GM18858 (cell line): ENCODE results near the gene FUT1.
"Not testable (repeated sequence)": the region's sequence is repeated elsewhere in the genome, so short reads cannot be mapped to it uniquely, and the experiment has no call there.

Source experiments
- ATAC-seq: cut with Tn5 transposase; IDR thresholded peaks from one replicate; pipeline ENCODE4 v1.9.1; 2021; ENCODE audit not compliant: unreplicated experiment

Gene FUT1

DNA sequence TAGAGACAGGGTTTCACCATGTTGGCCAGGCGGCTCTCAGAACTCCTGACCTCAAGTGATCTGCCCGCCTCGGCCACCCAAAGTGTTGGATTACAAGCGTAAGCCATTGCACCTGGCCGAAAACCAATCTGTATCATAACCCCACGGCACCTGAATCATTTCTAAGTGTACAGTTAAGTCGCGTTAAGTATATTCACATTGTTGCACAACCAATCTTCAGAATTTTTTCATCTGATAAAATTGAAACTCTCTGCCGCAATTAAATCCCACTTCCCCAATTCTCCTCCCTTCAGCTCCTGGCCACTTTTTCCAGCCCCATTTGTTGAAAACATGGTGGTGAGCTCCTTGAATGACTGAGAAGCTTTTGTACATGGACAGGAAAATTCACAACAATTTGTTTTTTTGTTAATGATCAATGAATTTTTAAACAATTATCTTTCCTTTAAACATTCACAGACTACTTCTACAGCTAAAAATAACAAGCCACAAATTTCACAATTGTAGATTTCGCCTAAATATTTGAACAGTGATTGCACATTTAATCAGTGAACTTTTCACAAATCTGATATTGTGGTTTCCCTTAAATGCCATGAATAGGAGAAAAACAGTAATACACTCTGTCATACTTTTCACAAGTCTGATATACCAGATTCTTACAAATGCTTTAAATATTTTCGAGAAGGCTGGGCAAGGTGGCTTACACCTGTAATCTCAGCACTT lies 16.7 kb upstream of the FUT1 start:
- no peak for ATAC-seq

DNA sequence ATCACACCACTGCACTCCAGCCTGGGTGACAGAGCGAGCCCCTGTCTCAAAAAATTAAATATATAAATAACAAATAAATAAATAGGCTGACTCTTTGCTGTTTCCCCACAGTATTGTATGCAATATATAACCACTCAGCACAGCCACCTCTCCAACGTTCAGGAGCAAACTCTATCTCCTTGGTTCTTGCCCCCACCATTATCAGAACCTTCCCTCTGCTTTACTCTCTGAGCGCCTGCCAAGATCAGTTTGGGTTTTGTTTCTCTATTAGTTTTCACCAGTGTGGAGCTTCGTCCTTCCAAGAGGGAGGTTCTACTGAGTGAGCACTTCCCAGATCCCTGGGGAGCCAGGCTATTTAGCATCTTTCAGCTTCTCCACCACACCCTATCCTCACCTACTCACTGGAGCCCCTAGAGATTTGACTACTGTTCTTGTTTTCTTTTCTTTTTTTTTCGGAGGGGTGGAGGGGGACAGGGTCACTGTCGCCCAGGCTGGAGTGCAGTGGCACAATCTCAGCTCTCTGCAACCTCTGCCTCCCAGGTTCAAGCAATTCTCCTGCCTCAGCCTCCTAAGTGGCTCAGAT lies 15.8 kb upstream of the FUT1 start:
- ATAC-seq, result not testable (repeated sequence)

GRCh38 chr19:48765816-48766215 lies 13.4 kb upstream of the FUT1 start:
- ATAC-seq, result not testable (repeated sequence)

DNA sequence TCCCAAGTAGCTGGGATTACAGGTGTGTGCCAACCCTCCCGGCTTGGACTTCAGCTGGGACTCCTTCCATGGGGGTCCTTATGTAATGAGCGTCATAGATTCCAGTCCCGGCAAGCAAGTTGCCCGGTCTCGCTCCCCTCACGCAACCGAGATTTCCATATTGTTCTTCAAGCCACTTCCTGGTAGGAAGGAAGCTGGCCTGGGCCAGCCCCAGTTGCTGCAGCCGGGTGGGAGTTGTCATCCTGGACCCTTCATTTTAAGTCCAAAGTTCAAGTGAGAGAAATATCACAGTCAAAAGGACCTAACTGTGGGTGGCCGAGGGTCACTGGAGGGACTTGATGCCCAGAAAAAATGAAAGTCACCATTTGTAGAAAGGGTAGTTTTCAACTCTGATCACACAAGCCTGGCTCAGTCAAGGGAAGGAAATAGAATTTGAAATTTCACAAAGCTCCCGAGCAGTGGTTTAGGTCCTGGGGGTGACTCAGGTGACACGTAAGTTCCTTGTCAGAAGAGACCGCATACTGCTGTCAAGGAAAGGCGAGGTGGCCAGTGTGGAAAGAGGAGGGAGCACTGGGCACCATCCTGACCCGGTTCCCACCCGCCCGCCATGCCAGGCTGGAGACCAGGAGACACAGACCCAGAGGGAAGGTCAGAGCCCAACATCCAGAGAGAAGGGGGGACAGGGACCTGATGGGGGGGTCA lies 8.2 kb upstream of the FUT1 start:
- ATAC-seq, result no peak

DNA sequence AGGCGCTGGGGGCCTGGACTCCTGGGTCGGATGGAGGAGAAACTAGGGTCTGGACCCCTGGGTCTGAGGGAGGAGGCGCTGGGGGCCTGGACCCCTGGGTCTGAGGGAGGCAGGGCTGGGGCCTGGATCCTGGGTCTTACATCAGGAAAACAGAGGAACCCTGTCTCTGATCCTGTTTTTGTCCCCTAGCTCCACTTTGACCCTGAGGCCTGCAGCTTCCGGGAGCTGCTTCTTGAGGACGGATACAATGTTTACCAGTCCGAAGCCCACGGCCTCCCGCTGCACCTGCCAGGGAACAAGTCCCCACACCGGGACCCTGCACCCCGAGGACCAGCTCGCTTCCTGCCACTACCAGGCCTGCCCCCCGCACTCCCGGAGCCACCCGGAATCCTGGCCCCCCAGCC lies 5.3 kb upstream of the FUT1 start:
- ATAC-seq, result no peak

DNA sequence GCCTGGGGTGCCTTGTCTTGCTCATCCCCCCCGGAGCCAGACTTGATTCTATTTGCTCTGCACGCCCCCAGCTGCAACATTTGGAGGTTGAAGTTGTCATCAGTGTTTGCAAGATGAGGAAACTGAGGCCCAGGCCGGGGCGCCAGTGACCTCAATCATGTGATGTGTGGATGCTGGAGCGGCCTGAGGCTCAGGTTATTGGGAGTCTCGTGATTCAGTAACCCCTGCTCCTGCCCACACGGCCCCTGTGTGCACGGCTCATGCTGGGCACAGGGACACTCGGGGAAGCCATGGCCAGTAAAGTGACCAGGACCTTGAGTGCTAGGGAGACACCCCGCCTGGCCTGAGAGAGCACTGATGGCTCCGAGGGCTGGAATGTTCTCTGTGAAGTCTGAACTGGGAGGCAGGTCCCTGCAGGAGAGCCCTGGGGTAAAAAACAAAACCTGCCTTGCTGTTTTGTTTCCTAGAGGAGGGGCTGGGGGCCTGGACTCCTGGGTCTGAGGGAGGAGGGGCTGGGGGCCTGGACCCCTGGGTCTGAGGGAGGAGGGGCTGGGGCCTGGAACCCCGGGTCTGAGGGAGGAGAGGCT lies 4.7 kb upstream of the FUT1 start:
- no peak for ATAC-seq

GRCh38 chr19:48756686-48757085 lies 4.2 kb upstream of the FUT1 start:
- no peak for ATAC-seq

DNA sequence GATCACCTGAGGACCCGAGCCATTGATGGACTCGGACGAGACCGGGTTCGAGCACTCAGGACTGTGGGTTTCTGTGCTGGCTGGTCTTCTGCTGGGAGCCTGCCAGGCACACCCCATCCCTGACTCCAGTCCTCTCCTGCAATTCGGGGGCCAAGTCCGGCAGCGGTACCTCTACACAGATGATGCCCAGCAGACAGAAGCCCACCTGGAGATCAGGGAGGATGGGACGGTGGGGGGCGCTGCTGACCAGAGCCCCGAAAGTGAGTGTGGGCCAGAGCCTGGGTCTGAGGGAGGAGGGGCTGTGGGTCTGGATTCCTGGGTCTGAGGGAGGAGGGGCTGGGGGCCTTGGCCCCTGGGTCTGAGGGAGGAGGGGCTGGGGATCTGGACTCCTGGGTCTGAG lies 3.8 kb upstream of the FUT1 start:
- no peak for ATAC-seq

DNA sequence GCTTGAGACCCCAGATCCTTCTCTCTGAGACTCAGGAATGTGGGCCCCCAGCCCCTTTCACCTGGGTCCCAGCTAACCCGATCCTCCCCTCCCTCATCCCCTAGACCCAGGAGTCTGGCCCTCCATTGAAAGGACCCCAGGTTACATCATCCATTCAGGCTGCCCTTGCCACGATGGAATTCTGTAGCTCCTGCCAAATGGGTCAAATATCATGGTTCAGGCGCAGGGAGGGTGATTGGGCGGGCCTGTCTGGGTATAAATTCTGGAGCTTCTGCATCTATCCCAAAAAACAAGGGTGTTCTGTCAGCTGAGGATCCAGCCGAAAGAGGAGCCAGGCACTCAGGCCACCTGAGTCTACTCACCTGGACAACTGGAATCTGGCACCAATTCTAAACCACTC lies 3.3 kb upstream of the FUT1 start:
- no peak for ATAC-seq

- ATAC-seq, result no peak
Observed at GRCh38 chr19:48755084-48755641, 2.7 kb upstream of the FUT1 start, which contains the start of gene FGF21. FGF21 (plus strand) TSS chr19:48755524; CDS start chr19:48756237, 713 bp downstream.

GRCh38 chr19:48751845-48752495 lies 471 bp downstream of the FUT1 start:
- no peak for ATAC-seq

- ATAC-seq, result no peak
Observed at GRCh38 chr19:48750771-48751504, 1.5 kb downstream of the FUT1 start.

DNA sequence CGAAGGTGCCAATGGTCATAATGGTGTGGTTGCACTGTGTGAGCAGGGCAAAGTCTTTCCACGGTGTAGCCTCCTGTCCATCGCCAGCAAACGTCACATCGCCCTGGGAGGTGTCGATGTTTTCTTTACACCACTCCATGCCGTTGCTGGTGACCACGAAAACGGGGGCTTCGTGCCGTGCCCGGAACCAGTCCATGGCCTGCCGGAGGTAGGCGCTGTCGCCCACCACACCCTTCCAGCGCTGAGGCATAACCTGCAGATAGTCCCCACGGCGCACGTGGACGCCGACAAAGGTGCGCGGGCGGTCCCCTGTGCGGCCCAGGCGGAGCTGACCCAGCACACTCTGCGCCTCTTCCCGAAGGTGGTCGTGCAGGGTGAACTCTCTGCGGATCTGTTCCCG lies 2.1 kb downstream of the FUT1 start:
- no peak for ATAC-seq

DNA sequence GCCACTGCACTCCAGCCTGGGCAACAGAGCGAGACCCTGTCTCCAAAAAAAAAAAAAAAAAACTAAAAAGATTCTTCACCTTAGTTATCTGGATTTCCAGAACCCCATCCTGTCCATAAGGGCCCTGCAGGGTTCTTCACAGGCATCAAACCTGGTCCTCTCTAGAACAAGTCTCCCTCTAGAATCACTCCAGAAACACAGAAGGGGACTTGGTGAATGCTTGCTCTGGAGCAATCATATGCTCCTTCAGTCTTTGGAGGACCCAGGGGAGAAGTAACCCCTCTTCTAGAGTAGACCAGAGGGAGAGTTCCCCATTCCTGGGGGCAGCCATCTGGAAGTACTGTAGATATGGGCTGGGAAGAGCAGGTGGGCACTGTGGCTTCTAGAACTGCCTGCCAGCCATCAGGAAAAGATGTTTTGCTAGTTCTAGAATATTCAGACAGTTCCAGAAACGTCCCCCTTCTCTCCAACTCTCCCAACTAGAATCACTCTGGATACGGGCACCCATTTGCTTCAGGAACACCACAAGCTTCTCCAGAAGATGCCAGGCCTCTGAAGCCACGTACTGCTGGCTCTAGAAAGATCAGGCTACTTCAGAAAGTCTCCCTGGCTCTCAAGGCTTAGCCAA lies 2.8 kb downstream of the FUT1 start:
- no peak for ATAC-seq

GRCh38 chr19:48746738-48747575 lies 5.5 kb downstream of the FUT1 start, which contains the start of gene IZUMO1:
IZUMO1 (minus strand) TSS chr19:48746909; CDS start chr19:48745859, 1,050 bp downstream.
- ATAC-seq, result no peak

- no peak for ATAC-seq
Observed at GRCh38 chr19:48746110-48746509, 6.3 kb downstream of the FUT1 start.

- ATAC-seq, result no peak
Observed at GRCh38 chr19:48745208-48745995, 7.0 kb downstream of the FUT1 start.

- no peak for ATAC-seq
Observed at GRCh38 chr19:48742096-48742495, 10.3 kb downstream of the FUT1 start.
